ENCODE data around the gene CDC5L. TPM values are rescaled to one million over a fixed set of nuclear protein-coding genes. Genes with fewer than 3 reads are reported as not detected.

The CDC5L gene
- total and polyA plus RNA-seq, 2 of the 13 experiments (the other 11 are each of a cell fraction or from before 2014, with no cell fraction given), result 11.0 to 34.2 TPM

DNA sequence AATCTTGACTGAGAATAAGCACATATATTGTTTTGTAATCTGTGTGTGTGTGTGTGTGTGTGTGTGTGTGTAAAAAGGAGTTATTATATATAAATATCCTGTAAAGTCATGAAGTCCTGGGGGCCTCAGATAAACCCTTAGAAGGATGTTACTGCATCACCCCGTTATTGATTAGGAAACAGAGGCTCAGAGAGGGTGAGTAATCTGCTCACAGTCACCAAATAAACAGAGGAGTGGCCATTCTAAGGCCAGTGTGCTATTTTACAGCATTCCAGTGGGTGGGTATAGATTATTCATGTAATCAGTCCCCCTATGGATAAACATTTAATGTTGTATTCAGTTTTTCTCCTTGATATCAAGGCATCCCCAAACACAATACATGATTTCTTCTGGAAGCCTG is 87.1 kb downstream of the CDC5L start:
- CTCF ChIA-PET (ENCODE audit: low intra/inter-chr PET ratio, low total read pairs), result no interaction called here
- WGBS (ENCODE audit: low lambda C conversion rate), result 0% methylated on average over 1 of the region's 1 CpG
- no peak overlapping the region for H2AFZ ChIP-seq (ENCODE audit: low read length)
- no peaks in the 10 kb centered on the region for H3K9me3 ChIP-seq (ENCODE audit: low read length)
- no peaks in the 10 kb centered on the region for H3K36me3 ChIP-seq (replicated peaks in 1 of 2; ENCODE audit: control insufficient read depth in 1 of 2, insufficient read depth in 2 of 2, low read length in 2 of 2)
- POLR2A ChIA-PET, result no interaction called here
- ATAC-seq, result no peak
- no TSS peak for BruUV-seq (replicated peaks)
- TF ChIP-seq THYN1 (CRISPR knock-in tag; IDR thresholded peaks at IDR 0.05; ENCODE audit: borderline replicate concordance, low read depth), result no peak
- H4K20me1 ChIP-seq (ENCODE audit: insufficient read depth, low read length), result no peaks in the 10 kb centered on the region
- H3K79me2 ChIP-seq (ENCODE audit: insufficient read depth, low read length), result no peaks in the 10 kb centered on the region
- no peak for DNase-seq (ENCODE audit: low spot score)
- H3K4me3 ChIP-seq (replicated peaks in 1 of 3; ENCODE audit: insufficient read depth in 1 of 3, low read depth in 2 of 3, low read length in 3 of 3), result no peak overlapping the region
- H3K9ac ChIP-seq (ENCODE audit: insufficient read depth, low read depth, low read length), result no peak overlapping the region
- peaks cover 9% of the 10 kb centered on the region; the same call in 1 of the 2 replicates for H3K4me1 ChIP-seq (ENCODE audit: insufficient read depth, low read length)
- no peak overlapping the region for H3K27ac ChIP-seq (ENCODE audit: extremely low read length, insufficient read depth, low read length)
- in situ Hi-C loops (cut with HindIII; ENCODE audit: extremely low pct_ligation_motif_present, low pct_unique_long_range_greater_than_20kb), result loop anchor here (10.0 kb wide), 2 partner anchors 170 to 1240 kb away; no protein-coding TSS in a partner anchor
- no peak overlapping the region for H3K4me2 ChIP-seq (ENCODE audit: low read depth, low read length)
- intact Hi-C loops (cut with micrococcal nuclease; ENCODE audit: unreplicated experiment), result loop anchor here (1.0 to 5.0 kb wide), 4 partner anchors 20 to 1240 kb away; no protein-coding TSS in a partner anchor
- FAIRE-seq, result no peak
- H3K27me3 ChIP-seq (ENCODE audit: control insufficient read depth in 1 of 2, insufficient read depth in 2 of 2, low read length in 2 of 2), result peaks cover 11 to 81% of the 10 kb centered on the region in 2 experiments; a peak in 4 of 5 replicates

- in situ Hi-C loops (cut with HindIII; ENCODE audit: extremely low pct_ligation_motif_present, low pct_unique_long_range_greater_than_20kb), result loop anchor here (10.0 kb wide), 2 partner anchors 169 to 1239 kb away; no protein-coding TSS in a partner anchor
- H3K79me2 ChIP-seq (ENCODE audit: insufficient read depth, low read length), result no peaks in the 10 kb centered on the region
- peaks cover 9% of the 10 kb centered on the region; the same call in 1 of the 2 replicates for H3K4me1 ChIP-seq (ENCODE audit: insufficient read depth, low read length)
- ATAC-seq (peak; percentile 35), FAIRE-seq (no peak), DNase-seq (ENCODE audit: low spot score) (no peak)
- no TSS peak for BruUV-seq (replicated peaks)
- H3K4me3 ChIP-seq (replicated peaks in 1 of 3; ENCODE audit: insufficient read depth in 1 of 3, low read depth in 2 of 3, low read length in 3 of 3), result peak overlapping the region in 1 of 3 experiments; percentile 74; a peak in 1 of 6 replicates
- no peaks in the 10 kb centered on the region for H3K36me3 ChIP-seq (replicated peaks in 1 of 2; ENCODE audit: control insufficient read depth in 1 of 2, insufficient read depth in 2 of 2, low read length in 2 of 2)
- no peak overlapping the region for H3K27ac ChIP-seq (ENCODE audit: extremely low read length, insufficient read depth, low read length)
- no peaks in the 10 kb centered on the region for H3K9me3 ChIP-seq (ENCODE audit: low read length)
- peak overlapping the region; percentile 97 for H3K4me2 ChIP-seq (ENCODE audit: low read depth, low read length)
- H3K9ac ChIP-seq (ENCODE audit: insufficient read depth, low read depth, low read length), result no peak overlapping the region
- H3K27me3 ChIP-seq (ENCODE audit: control insufficient read depth in 1 of 2, insufficient read depth in 2 of 2, low read length in 2 of 2), result peaks cover 11 to 86% of the 10 kb centered on the region in 2 experiments; a peak in 4 of 5 replicates
- POLR2A ChIA-PET, result interaction anchor here (0.6 kb wide), 1 partner anchor 176 kb away, joined by 3 read pairs; no protein-coding TSS in a partner anchor
- intact Hi-C loops (cut with micrococcal nuclease; ENCODE audit: unreplicated experiment), result loop anchor here (1.0 to 5.0 kb wide), 4 partner anchors 19 to 1239 kb away; no protein-coding TSS in a partner anchor
- H2AFZ ChIP-seq (ENCODE audit: low read length), result no peak overlapping the region
- WGBS (ENCODE audit: low lambda C conversion rate), result 33% methylated on average over 2 of the region's 6 CpGs
- no peaks in the 10 kb centered on the region for H4K20me1 ChIP-seq (ENCODE audit: insufficient read depth, low read length)
- CTCF ChIA-PET (ENCODE audit: low intra/inter-chr PET ratio, low total read pairs), result interaction anchor here (1.4 to 1.9 kb wide), 3 partner anchors 19 to 1239 kb away, joined by 4 to 15 read pairs (median 7); no protein-coding TSS in a partner anchor
- TF ChIP-seq ZNF451 (CRISPR knock-in tag; IDR thresholded peaks at IDR 0.05) (0 out of 2 replicates have a peak, but pooled peaks have one; percentile 74), ZNF563 (CRISPR knock-in tag; IDR thresholded peaks at IDR 0.05) (0 out of 2 replicates have a peak, but pooled peaks have one; percentile 25), ZNF354B (CRISPR knock-in tag; IDR thresholded peaks at IDR 0.05) (no peak), PTBP1 (IDR thresholded peaks at IDR 0.05; ENCODE audit: low read depth, low read length, poor library complexity, severe bottlenecking) (no peak), ZNF746 (CRISPR knock-in tag; IDR thresholded peaks at IDR 0.05) (no peak), ZHX1 (CRISPR knock-in tag; IDR thresholded peaks at IDR 0.05; ENCODE audit: low read depth) (no peak)
- TF ChIP-seq, protein P1, sequence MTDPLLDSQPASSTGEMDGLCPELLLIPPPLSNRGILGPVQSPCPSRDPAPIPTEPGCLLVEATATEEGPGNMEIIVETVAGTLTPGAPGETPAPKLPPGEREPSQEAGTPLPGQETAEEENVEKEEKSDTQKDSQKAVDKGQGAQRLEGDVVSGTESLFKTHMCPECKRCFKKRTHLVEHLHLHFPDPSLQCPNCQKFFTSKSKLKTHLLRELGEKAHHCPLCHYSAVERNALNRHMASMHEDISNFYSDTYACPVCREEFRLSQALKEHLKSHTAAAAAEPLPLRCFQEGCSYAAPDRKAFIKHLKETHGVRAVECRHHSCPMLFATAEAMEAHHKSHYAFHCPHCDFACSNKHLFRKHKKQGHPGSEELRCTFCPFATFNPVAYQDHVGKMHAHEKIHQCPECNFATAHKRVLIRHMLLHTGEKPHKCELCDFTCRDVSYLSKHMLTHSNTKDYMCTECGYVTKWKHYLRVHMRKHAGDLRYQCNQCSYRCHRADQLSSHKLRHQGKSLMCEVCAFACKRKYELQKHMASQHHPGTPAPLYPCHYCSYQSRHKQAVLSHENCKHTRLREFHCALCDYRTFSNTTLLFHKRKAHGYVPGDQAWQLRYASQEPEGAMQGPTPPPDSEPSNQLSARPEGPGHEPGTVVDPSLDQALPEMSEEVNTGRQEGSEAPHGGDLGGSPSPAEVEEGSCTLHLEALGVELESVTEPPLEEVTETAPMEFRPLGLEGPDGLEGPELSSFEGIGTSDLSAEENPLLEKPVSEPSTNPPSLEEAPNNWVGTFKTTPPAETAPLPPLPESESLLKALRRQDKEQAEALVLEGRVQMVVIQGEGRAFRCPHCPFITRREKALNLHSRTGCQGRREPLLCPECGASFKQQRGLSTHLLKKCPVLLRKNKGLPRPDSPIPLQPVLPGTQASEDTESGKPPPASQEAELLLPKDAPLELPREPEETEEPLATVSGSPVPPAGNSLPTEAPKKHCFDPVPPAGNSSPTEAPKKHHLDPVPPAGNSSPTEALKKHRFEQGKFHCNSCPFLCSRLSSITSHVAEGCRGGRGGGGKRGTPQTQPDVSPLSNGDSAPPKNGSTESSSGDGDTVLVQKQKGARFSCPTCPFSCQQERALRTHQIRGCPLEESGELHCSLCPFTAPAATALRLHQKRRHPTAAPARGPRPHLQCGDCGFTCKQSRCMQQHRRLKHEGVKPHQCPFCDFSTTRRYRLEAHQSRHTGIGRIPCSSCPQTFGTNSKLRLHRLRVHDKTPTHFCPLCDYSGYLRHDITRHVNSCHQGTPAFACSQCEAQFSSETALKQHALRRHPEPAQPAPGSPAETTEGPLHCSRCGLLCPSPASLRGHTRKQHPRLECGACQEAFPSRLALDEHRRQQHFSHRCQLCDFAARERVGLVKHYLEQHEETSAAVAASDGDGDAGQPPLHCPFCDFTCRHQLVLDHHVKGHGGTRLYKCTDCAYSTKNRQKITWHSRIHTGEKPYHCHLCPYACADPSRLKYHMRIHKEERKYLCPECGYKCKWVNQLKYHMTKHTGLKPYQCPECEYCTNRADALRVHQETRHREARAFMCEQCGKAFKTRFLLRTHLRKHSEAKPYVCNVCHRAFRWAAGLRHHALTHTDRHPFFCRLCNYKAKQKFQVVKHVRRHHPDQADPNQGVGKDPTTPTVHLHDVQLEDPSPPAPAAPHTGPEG (CRISPR knock-in tag; IDR thresholded peaks at IDR 0.05), result no peak
Observed at GRCh38 chr6:44475417-44475778, 87.9 kb downstream of the CDC5L start.
